ENCODE data around the gene PRDM15.

PRDM15 gene

GRCh38 chr21:41890355-41890754 is 11.2 kb upstream of the PRDM15 start:
- DNase-seq (ENCODE audit: extremely low spot score, insufficient read length, low read depth) (no peak), FAIRE-seq (no peak)

GRCh38 chr21:41888749-41889376 is 9.7 kb upstream of the PRDM15 start:
- FAIRE-seq (no peak), DNase-seq (ENCODE audit: extremely low spot score, insufficient read length, low read depth) (no peak)

- no peak for FAIRE-seq
- DNase-seq (ENCODE audit: extremely low spot score, insufficient read length, low read depth) = no peak
Observed at GRCh38 chr21:41887667-41888066, 8.5 kb upstream of the PRDM15 start.

- DNase-seq (ENCODE audit: extremely low spot score, insufficient read length, low read depth) (no peak), FAIRE-seq (no peak)
Observed at GRCh38 chr21:41886328-41886727, 7.2 kb upstream of the PRDM15 start.

DNA sequence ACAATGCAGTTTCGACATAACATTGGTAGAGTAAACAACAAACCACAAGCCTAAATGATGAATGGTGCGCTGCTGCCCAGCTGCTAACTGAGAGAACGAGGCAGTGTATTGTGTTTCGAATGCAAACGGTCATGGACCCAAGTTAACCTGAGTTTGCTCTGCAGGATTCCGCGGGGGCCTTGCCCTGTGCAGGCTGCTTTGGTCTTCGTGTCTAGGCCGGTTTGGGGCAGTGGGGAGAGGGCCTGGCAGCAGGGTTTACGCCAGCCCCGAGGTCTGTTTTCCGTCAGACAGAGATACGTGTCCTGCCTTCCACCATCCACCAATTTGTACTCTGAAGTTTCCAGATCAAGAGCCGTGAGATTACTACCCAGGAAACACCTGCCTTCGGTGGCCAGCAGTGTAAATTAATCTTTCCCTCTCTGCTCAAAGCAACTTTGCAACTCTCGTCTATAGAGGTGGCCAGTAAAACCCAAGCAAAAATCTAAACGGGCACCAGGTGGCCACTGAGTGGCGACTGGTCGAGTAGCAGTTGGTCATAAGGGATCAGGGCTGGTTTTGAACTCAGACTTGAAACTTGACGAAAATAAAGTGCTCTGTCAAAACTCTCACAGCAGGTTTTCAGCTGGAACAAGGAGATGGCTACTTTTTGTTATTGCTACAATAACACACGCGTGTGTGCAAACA is 6.3 kb upstream of the PRDM15 start:
- no peak for FAIRE-seq

DNA sequence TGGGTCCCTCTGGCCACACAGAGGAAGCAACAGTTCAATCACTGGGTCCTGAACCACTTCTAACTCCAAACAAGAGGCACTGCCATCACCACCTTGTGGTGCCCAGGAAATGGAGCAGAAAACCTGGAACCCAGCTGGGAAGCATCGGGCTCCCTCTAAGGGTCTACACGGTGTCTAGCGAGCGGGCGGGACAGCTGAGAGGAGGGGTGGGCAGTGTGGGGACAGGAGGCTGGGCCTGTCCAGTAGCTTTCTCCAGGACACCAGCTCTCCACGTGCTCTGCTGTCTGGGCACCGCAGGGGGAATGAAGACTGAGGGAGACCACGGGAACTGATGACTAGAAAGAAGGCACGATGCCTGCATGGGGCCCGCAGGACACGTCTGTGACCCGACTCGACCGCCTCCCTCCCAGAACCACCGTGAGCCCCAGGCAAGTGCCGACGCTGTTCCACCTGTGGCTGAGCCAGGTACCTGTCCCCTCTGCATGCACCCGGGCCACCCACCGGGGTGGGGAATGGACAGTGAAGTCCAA is 5.4 kb upstream of the PRDM15 start:
- FAIRE-seq (no peak), DNase-seq (ENCODE audit: extremely low spot score, insufficient read length, low read depth) (no peak)

More for the DNA sequence above, 6.3 kb upstream of the PRDM15 start:
- DNase-seq (ENCODE audit: extremely low spot score, insufficient read length, low read depth) = no peak

DNA sequence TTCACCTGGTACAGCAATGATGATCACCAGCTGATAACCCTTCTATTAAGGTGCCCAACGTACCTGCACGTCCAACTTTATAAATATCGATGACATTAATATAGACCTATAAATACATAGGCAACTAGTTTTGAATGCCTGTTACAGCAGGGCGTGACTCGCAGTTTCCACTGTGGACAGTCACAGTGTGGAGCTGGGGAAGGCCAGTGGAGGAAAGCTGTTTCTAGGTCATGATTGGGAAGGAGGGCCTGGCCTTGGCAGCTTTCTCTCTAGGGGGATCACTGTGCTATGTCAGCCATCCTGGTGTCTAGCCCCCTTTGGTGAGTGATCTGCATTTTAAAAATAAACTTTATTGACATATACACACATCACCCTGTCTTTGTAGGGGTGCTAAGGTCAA is 4.4 kb upstream of the PRDM15 start:
- DNase-seq (ENCODE audit: extremely low spot score, insufficient read length, low read depth) = no peak
- no peak for FAIRE-seq

DNA sequence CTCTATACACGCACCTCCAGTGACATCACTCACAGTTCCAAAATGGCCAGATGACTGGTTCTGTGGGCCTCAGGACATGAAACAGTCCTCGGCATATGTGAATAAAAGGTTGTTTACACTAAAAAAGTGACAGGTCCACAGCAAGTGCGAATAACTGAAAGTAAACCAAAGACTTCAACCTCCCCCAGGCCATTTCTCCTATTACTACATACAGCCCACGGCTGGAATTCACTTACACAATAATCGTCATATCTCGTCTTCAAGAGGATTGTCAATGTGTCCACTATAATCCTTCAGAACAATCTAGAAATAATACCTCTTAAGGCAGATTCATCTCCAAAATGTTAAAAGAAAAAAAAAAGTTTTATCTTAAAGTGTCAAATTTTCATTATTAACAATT is 1.9 kb upstream of the PRDM15 start:
- DNase-seq (ENCODE audit: extremely low spot score, insufficient read length, low read depth) = no peak
- no peak for FAIRE-seq

- DNase-seq (ENCODE audit: extremely low spot score, insufficient read length, low read depth) = no peak
- FAIRE-seq = no peak
Observed at GRCh38 chr21:41880153-41880552, 1.0 kb upstream of the PRDM15 start.

DNA sequence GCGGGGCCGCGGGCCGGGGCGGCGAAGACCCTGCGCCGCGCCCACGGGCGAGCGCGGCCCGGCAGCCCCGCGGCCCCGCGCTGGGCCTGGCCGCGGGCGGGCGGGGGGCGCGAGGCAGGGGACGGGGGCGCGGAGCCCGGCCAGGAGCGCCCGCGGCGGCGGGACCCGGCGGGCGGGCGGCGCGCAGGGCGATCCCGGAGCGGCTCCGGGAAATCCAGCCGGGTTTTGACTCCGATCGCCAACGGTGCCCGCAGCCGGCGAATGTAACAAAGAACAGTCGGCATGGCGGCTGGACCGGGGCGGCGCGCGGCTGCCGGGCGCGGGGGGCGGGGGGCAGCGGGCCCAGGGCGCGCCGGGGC is 334 bp downstream of the PRDM15 start:
- FAIRE-seq (no peak), DNase-seq (ENCODE audit: extremely low spot score, insufficient read length, low read depth) (peak; percentile 77)

DNA sequence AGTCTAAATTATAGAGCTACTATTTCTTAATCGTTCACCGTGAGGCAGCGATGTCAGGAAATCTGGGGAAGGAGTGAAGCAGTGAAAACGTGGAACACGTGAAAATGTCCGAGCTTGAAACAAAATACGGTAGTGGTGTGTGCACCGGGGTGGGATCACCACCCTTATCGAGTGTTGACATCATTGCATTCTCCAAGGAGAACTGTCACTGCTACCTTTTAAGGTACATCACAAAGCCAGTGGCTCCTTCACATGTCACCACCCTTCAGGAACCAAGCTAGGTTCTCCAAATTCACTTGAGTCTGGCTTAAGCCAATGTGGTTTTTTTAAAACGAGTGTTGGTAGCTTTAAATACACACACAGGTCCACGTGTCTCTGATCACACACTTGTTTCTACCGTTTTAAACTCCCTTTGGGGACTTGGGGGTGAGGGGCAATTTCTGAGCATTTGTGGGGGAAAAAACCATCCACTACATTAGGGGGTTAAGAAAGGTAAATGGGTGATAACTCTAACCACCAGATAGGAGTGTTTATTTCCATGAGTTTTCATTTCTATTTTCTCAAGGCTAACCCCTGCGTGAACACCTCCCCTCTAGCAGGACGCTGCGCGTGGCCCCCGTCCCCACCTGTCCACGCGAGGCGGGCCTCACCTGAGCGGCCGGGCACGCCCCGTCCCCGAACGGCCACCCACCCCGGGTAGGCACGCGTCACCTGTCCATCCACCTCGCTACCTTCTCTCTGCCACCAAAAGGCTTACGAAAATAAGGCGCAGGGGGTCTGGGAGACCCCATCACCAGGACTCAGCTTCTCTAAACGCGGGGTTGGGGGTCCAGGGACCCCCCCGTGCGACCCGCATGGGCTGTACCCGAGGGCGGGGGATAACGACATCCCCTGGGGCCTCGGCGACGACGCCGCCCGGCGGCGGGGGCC is 978 bp downstream of the PRDM15 start:
- DNase-seq (ENCODE audit: extremely low spot score, insufficient read length, low read depth) (no peak), FAIRE-seq (no peak)

DNA sequence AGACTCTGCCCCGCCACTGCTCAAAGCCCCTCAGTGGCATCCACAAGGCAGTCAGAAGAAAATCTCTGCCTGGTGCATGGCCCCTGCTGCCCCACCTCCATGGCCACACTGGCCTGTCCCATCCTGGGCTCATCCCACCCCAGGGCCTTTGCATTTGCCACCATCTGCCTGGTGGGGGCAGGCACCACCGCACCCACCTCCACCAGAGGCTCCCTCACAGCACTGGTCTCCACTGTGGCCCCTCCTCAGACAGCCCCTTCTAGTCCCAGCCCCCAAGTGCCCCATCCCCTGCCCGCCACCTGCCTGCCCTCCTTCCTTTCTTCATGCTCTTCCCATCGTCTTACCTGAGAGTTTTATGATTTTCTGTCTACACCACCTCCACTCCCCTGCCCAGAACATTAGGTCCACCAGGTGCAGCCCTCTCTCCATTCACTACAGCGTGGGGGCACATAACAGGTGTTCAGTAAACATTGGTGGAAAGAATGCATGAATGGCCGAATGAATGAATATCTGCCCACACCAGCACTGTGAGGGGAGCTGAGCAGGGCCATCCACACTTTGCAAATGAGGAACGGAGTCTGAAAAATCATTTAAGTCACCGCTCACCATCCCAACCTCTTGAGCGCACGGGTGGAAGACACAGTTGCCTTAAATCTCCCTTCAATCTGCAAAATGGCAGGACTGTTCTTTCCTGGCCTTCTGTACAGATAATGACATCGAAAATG is 2.1 kb downstream of the PRDM15 start:
- FAIRE-seq (no peak), DNase-seq (ENCODE audit: extremely low spot score, insufficient read length, low read depth) (no peak)

DNA sequence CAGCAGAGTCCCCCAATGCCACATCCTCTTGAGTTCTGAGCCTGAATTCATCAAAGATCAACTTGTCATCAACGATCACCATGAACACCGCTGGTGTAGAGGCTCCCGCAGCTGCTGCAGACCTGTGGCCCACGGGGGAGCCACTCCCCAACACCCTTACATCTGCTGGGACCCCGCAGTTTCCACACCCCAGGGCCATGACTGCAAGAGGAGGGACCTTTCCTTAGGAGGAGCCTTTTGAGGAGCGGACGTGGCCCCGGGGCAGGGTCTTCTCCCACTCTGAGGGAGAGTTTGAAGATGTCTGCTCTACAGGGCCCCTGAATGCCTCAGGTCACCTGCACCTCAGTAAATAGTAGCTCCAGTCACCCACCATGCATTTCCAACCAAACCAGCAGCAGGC is 2.7 kb downstream of the PRDM15 start:
- FAIRE-seq = no peak
- DNase-seq (ENCODE audit: extremely low spot score, insufficient read length, low read depth) = no peak

- no peak for DNase-seq (ENCODE audit: extremely low spot score, insufficient read length, low read depth)
- no peak for FAIRE-seq
Observed at GRCh38 chr21:41875086-41875485, 4.1 kb downstream of the PRDM15 start.

DNA sequence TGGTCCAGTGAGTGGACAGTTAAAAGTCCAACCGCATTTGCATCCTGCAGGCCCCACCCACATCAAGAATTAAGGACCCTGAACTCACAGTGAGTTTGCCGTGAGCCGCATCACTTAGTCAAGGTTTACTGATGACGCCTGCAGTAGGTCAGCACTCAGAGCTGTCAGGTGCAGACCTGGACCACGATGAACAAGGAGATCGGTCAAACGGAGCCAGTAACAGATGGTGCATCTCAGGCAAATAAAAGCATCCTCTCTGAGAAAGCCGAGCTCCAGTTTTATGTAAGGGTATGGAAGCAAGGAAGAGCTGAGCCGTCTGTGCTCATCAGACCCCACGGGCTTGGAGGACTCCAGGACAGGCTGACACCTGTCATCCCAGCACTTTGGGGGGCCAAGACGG is 4.5 kb downstream of the PRDM15 start:
- FAIRE-seq (no peak), DNase-seq (ENCODE audit: extremely low spot score, insufficient read length, low read depth) (no peak)

- FAIRE-seq = no peak
- no peak for DNase-seq (ENCODE audit: extremely low spot score, insufficient read length, low read depth)
Observed at GRCh38 chr21:41873426-41873825, 5.7 kb downstream of the PRDM15 start.

GRCh38 chr21:41873005-41873404 is 6.1 kb downstream of the PRDM15 start:
- FAIRE-seq = no peak
- DNase-seq (ENCODE audit: extremely low spot score, insufficient read length, low read depth) = no peak

GRCh38 chr21:41871293-41872030 is 7.7 kb downstream of the PRDM15 start:
- no peak for FAIRE-seq
- no peak for DNase-seq (ENCODE audit: extremely low spot score, insufficient read length, low read depth)

GRCh38 chr21:41869771-41870170 is 9.4 kb downstream of the PRDM15 start:
- FAIRE-seq (no peak), DNase-seq (ENCODE audit: extremely low spot score, insufficient read length, low read depth) (no peak)
